Astrocyte (in vitro differentiated cells and primary cell): ENCODE data around the gene GATA6.

Source experiments
- CTCF ChIP-seq: IDR thresholded peaks from 2 replicates; pipeline ENCODE4 v1.5.1; 2011; ENCODE audit warnings: low read depth, mild to moderate bottlenecking, inconsistent platforms, low read length, moderate library complexity; ENCODE audit not compliant: insufficient read depth
- EZH2 ChIP-seq: IDR thresholded peaks from 2 replicates; pipeline ENCODE4 v1.6.1; 2012; ENCODE audit warnings: mild to moderate bottlenecking, low read length, inconsistent platforms; ENCODE audit not compliant: insufficient read depth

- no peak for TF ChIP-seq CTCF
- peak; percentile 96 for TF ChIP-seq EZH2
Measured at GRCh38 chr18:22164337-22165048, 4.9 kb upstream of the GATA6 start.
